Chondrocyte (in vitro differentiated cells): Measurements from ENCODE around the gene WWOX. TPM values are rescaled to one million over a fixed set of nuclear protein-coding genes. Genes with fewer than 3 reads are reported as not detected.

Experiments
- DNase-seq: peaks from one replicate; pipeline ENCODE4 v3.0.0; 2021; ENCODE audit warnings: mixed read lengths, low spot score
- H3K27ac Mint-ChIP-seq: one replicate; pipeline ENCODE4 v1.8.0; 2021; ENCODE audit warnings: mild to moderate bottlenecking, moderate library complexity, mixed read lengths; ENCODE audit not compliant: unreplicated experiment
- H3K27me3 Mint-ChIP-seq: 2 replicates; pipeline ENCODE4 v1.8.0; 2021; ENCODE audit warnings: low read depth, mixed read lengths
- H3K36me3 Mint-ChIP-seq: 2 replicates; pipeline ENCODE4 v1.8.0; 2021; ENCODE audit warnings: low read depth, mixed read lengths
- H3K4me1 Mint-ChIP-seq: 2 replicates; pipeline ENCODE4 v1.8.0; 2021; ENCODE audit warnings: low read depth, mild to moderate bottlenecking, mixed read lengths
- H3K4me3 Mint-ChIP-seq: one replicate; pipeline ENCODE4 v1.8.0; 2021; ENCODE audit warnings: mild to moderate bottlenecking, moderate library complexity, mixed read lengths; ENCODE audit not compliant: unreplicated experiment
- H3K9me3 Mint-ChIP-seq: 2 replicates; pipeline ENCODE4 v1.8.0; 2021; ENCODE audit warnings: low read depth, mixed read lengths
- total RNA-seq: library from RNA; stranded (reverse); gene quantifications from 3 replicates; pipeline ENCODE4 v1.2.1, GENCODE V29; 2021
- TF ChIP-seq, protein P1 (sequence below): fragments of 200-600 bp; sonication (generic); IDR thresholded peaks from 2 replicates; pipeline ENCODE4 v1.5.0; 2021; ENCODE audit warnings: antibody characterized with exemption, mild to moderate bottlenecking, moderate library complexity

WWOX gene
- total RNA-seq, 1 donor from 2014 or later, result 12.1 TPM

DNA sequence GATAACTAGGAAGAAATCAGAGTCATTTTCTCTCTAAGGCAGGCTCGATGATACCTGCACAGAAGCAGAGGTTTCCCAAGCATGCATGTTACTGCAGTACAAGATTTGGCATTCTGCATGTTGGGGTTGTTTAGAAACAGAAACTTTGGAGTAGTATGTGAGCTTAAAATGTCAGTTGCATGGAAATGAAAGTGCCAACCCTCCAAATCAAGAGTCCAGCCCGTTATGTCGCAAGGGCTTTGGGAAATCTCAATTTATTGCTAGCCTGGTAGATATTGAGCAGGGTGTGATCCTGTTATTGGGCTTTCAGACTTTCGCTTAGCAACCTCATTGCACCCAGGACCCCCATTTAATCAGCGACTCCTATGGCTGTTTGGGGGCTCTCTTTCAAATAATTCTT, 1010.3 kb downstream of the WWOX start:
- H3K27me3 Mint-ChIP-seq, result no peaks in the 10 kb centered on the region

DNA sequence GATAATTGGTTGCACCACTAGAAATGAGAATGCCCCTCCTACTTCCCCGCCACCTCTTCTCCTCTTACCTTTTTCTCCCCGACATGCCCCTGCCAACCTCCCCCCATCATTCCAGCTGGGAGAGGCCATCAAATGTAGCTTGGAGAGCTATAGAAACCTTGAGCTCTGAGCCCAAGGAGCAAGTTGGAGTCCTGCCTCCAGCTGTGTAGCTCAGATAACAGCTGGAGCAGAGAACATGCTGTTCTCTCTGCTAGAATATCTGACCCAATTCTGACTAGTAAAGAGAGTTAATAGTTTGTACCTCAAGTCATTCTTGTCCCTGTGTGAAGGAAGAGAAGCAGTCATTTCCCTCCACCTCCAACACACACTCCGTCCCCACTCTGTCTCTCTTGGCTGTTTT, 1010.8 kb downstream of the WWOX start:
- Mint-ChIP-seq H3K36me3 (no peaks in the 10 kb centered on the region), H3K27ac (no peak overlapping the region), H3K9me3 (peaks cover 3% of the 10 kb centered on the region), H3K4me3 (no peak overlapping the region), H3K27me3 (no peaks in the 10 kb centered on the region), H3K4me1 (no peaks in the 10 kb centered on the region)
- DNase-seq, result no peak
- TF ChIP-seq, protein P1, sequence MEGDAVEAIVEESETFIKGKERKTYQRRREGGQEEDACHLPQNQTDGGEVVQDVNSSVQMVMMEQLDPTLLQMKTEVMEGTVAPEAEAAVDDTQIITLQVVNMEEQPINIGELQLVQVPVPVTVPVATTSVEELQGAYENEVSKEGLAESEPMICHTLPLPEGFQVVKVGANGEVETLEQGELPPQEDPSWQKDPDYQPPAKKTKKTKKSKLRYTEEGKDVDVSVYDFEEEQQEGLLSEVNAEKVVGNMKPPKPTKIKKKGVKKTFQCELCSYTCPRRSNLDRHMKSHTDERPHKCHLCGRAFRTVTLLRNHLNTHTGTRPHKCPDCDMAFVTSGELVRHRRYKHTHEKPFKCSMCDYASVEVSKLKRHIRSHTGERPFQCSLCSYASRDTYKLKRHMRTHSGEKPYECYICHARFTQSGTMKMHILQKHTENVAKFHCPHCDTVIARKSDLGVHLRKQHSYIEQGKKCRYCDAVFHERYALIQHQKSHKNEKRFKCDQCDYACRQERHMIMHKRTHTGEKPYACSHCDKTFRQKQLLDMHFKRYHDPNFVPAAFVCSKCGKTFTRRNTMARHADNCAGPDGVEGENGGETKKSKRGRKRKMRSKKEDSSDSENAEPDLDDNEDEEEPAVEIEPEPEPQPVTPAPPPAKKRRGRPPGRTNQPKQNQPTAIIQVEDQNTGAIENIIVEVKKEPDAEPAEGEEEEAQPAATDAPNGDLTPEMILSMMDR, result no peak

More for the DNA sequence above, 1010.3 kb downstream of the WWOX start:
- no peak overlapping the region for H3K27ac Mint-ChIP-seq
- H3K4me3 Mint-ChIP-seq, result no peak overlapping the region
- DNase-seq, result no peak
- no peaks in the 10 kb centered on the region for H3K4me1 Mint-ChIP-seq
- H3K36me3 Mint-ChIP-seq, result no peaks in the 10 kb centered on the region
- TF ChIP-seq, protein P1, result no peak
- peaks cover 3% of the 10 kb centered on the region for H3K9me3 Mint-ChIP-seq

DNA sequence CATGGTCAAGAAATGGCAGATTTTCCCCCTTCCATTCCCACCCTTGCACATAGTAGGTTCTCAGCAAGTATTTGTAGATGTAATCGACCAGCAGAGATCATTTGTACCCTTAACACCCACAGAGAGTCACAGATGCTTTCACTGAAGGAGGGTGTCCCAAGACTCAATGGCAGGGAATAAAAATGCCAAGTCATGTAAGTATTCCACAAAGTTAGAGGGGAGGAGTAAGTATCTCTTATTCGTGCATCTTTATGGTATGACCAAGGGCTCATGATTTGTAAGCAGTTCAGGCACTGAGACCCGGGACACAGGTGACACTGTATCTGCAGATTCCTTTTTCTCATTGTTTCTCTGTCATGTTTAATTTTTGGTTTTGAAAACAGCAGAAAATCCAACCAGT, 1011.5 kb downstream of the WWOX start:
- H3K4me3 Mint-ChIP-seq, result no peak overlapping the region

DNA sequence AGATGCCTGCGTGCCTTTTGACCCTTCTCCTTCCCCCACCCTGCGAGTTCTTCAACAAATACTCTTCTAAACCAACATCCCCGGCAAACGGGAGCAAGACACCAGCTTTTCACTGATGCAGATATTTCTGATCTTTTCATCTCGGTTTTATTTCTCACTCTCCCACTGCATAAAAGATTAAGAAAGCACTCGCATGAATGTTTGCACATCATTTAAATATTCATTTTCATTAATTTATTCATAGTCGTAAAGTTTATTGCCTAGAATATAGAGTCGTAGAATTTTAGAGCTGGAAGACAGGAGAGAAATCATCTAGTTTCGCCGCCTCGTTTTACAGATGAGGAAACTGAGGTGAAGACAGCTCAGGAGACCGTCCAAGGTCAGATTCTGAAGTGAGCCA, 1013.0 kb downstream of the WWOX start:
- H3K9me3 Mint-ChIP-seq, result peaks cover 12% of the 10 kb centered on the region
- TF ChIP-seq, protein P1, result no peak
- no peak for DNase-seq
- no peaks in the 10 kb centered on the region for H3K4me1 Mint-ChIP-seq
- no peaks in the 10 kb centered on the region for H3K27me3 Mint-ChIP-seq
- H3K36me3 Mint-ChIP-seq, result no peaks in the 10 kb centered on the region
- H3K4me3 Mint-ChIP-seq, result no peak overlapping the region
- H3K27ac Mint-ChIP-seq, result no peak overlapping the region

More for the DNA sequence above, 1011.5 kb downstream of the WWOX start:
- H3K27me3 Mint-ChIP-seq, result no peaks in the 10 kb centered on the region
- no peak for DNase-seq
- H3K9me3 Mint-ChIP-seq, result peaks cover 3% of the 10 kb centered on the region
- no peaks in the 10 kb centered on the region for H3K36me3 Mint-ChIP-seq
- TF ChIP-seq, protein P1, result no peak
- no peak overlapping the region for H3K27ac Mint-ChIP-seq
- no peaks in the 10 kb centered on the region for H3K4me1 Mint-ChIP-seq

DNA sequence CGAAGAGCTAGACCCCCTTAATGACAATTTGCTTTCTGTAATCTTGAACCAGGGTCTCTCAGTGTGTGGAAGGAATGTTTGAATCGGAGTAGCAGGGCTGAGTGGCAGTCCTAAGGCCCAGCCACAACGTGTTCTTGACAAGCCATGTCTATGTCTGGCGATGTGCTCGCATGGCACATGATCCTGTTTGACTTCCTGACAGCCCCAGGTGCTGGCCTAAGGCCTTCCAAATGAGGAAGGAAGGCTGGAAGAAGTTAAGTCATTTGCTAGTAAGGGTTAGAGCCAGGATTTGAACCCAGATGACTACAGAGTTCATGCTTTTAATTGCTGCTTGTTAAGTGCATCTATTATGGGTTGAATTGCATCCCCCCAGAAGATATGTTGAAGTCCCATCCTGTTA, 1014.4 kb downstream of the WWOX start:
- peaks cover 18% of the 10 kb centered on the region for H3K9me3 Mint-ChIP-seq
- TF ChIP-seq, protein P1, result no peak
- H3K27me3 Mint-ChIP-seq, result no peaks in the 10 kb centered on the region
- H3K36me3 Mint-ChIP-seq, result no peaks in the 10 kb centered on the region
- no peaks in the 10 kb centered on the region for H3K4me1 Mint-ChIP-seq
- no peak overlapping the region for H3K27ac Mint-ChIP-seq
- DNase-seq, result no peak
- H3K4me3 Mint-ChIP-seq, result no peak overlapping the region
